HCEC 1CT (cell line): ENCODE data around the gene TNNI2.
"Not testable (repeated sequence)": the region's sequence is repeated elsewhere in the genome, so short reads cannot be mapped to it uniquely, and the experiment has no call there.

ENCODE experiments used
- DNase-seq: peaks from one replicate; pipeline ENCODE4 v3.0.0-alpha.2; 2017

Gene TNNI2

GRCh38 chr11:1878137-1879031 lies 39.6 kb downstream of the TNNI2 start:
- DNase-seq = no peak

- DNase-seq = no peak
These were observed 40.7 kb downstream of the TNNI2 start for GRCh38 chr11:1879342-1879940.

- no peak for DNase-seq
These were observed 41.4 kb downstream of the TNNI2 start for GRCh38 chr11:1879941-1880720.

GRCh38 chr11:1880746-1881441 lies 42.1 kb downstream of the TNNI2 start:
- no peak for DNase-seq

GRCh38 chr11:1881442-1882264 lies 42.9 kb downstream of the TNNI2 start:
- DNase-seq = no peak

- peak; percentile 41 for DNase-seq
These were observed 43.8 kb downstream of the TNNI2 start for GRCh38 chr11:1882265-1883238.

GRCh38 chr11:1883346-1884302 lies 44.8 kb downstream of the TNNI2 start:
- no peak for DNase-seq

GRCh38 chr11:1884303-1884700 lies 45.5 kb downstream of the TNNI2 start:
- DNase-seq = no peak

GRCh38 chr11:1886551-1886950 lies 47.8 kb downstream of the TNNI2 start:
- not testable (repeated sequence) for DNase-seq

GRCh38 chr11:1887451-1888346 lies 48.9 kb downstream of the TNNI2 start:
- no peak for DNase-seq

GRCh38 chr11:1888347-1888753 lies 49.6 kb downstream of the TNNI2 start:
- DNase-seq = no peak

- no peak for DNase-seq
These were observed 50.0 kb downstream of the TNNI2 start for GRCh38 chr11:1888811-1889210.

- no peak for DNase-seq
These were observed 50.6 kb downstream of the TNNI2 start for GRCh38 chr11:1889224-1889930.

- DNase-seq = no peak
These were observed 51.4 kb downstream of the TNNI2 start for GRCh38 chr11:1889941-1890855.
